NB4 (cell line): ENCODE results near the gene PDE3B.
"Not testable (repeated sequence)": the region's sequence is repeated elsewhere in the genome, so short reads cannot be mapped to it uniquely, and the experiment has no call there.

Source experiments
- MYC ChIP-seq: IDR thresholded peaks from 2 replicates; pipeline ENCODE4 v1.6.1; 2011; ENCODE audit warnings: low read depth, low read length
- POLR2A ChIP-seq: IDR thresholded peaks from 2 replicates; pipeline ENCODE4 v1.6.1; 2011; ENCODE audit warnings: mild to moderate bottlenecking; ENCODE audit not compliant: insufficient read length; ENCODE audit errors: extremely low read depth
- TF ChIP-seq, protein P1 (sequence below): IDR thresholded peaks from one replicate; pipeline ENCODE4 v1.5.1; 2012; ENCODE audit warnings: low read depth, low read length
- TF ChIP-seq, protein P2 (sequence below): IDR thresholded peaks from 2 replicates; pipeline ENCODE4 v1.6.1; 2011; ENCODE audit warnings: low read depth, low read length

DNA sequence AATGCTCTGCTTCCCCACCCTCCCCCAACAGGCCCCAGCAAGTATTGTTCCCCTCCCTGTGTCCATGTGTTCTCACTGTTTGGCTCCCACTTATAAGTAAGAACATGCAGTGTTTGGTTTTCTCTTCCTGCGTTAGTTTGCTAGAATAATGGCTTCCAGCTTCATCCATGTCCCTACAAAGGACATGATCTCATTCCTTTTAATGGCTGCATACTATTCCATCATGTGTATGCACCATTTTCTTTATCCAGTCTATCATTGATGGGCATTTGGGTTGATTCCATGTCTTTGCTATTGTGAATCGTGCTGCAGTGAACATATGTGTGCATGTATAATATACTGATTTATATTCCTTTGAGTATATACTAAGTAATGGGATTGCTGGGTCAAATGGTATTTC is 52.1 kb downstream of the PDE3B start:
- TF ChIP-seq, protein P1, sequence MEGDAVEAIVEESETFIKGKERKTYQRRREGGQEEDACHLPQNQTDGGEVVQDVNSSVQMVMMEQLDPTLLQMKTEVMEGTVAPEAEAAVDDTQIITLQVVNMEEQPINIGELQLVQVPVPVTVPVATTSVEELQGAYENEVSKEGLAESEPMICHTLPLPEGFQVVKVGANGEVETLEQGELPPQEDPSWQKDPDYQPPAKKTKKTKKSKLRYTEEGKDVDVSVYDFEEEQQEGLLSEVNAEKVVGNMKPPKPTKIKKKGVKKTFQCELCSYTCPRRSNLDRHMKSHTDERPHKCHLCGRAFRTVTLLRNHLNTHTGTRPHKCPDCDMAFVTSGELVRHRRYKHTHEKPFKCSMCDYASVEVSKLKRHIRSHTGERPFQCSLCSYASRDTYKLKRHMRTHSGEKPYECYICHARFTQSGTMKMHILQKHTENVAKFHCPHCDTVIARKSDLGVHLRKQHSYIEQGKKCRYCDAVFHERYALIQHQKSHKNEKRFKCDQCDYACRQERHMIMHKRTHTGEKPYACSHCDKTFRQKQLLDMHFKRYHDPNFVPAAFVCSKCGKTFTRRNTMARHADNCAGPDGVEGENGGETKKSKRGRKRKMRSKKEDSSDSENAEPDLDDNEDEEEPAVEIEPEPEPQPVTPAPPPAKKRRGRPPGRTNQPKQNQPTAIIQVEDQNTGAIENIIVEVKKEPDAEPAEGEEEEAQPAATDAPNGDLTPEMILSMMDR, result not testable (repeated sequence)
- not testable (repeated sequence) for TF ChIP-seq POLR2A, MYC
- TF ChIP-seq, protein P2, sequence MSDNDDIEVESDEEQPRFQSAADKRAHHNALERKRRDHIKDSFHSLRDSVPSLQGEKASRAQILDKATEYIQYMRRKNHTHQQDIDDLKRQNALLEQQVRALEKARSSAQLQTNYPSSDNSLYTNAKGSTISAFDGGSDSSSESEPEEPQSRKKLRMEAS, result not testable (repeated sequence)
